HG03280 (cell line): ENCODE measurements around the gene RILPL2.
"Not testable (repeated sequence)": the region's sequence is repeated elsewhere in the genome, so short reads cannot be mapped to it uniquely, and the experiment has no call there.

Experiments used
- ATAC-seq: cut with Tn5 transposase; IDR thresholded peaks from one replicate; pipeline ENCODE4 v1.9.1; 2021; ENCODE audit warnings: mild to moderate bottlenecking, moderate library complexity; ENCODE audit not compliant: unreplicated experiment

Gene RILPL2

DNA sequence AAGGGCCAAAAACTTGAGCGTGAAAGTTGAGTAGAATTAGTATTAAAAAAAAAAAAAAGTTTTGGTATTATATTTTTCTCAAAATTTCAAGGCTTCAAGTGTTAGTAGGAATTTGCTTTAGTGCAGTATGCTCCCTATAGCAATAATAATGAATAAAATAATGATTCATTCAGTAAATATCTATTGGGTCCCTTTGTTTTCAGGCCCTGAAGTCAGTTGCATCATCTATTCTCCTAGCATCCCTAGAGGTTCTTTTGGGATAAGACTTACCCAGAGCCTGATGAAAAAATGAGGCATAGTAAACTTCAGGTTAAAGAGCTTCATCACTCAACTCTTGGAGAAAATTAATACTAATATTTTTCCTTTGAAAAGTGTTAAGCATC, 51.5 kb downstream of the RILPL2 start:
- no peak for ATAC-seq

DNA sequence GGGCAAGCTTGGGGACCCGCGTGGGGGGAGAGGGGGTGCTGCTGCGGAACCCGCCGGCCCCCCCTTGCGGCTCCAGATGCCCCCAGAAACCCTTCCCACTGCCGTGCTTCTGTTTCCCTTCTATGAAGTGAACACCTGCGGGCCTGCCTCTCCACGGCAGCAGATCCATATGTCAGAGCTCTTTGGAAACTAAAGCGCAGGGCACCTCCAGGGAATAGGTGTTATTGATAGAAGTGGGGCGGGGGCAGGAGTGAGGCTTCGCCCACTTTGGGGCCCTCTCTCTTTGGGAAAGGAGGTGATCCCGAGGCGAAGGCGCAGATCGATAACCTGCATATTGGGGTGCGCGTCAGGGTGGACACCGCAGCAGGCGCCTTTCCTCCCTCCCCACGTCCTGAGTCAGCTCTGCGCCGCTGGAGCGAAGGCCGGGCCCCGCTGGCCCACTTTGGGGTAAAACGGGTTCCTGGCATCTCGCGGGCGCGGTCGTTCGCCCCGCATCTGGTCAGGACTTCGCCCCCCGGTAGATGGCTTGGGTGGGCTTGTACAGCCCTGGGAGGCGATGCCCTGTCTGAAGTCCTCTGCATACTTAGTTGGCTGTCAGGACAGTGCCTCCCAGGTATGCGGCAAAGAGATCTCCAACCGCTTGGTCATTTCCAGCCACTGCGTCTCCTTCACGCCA, 52.0 kb downstream of the RILPL2 start:
- no peak for ATAC-seq

DNA sequence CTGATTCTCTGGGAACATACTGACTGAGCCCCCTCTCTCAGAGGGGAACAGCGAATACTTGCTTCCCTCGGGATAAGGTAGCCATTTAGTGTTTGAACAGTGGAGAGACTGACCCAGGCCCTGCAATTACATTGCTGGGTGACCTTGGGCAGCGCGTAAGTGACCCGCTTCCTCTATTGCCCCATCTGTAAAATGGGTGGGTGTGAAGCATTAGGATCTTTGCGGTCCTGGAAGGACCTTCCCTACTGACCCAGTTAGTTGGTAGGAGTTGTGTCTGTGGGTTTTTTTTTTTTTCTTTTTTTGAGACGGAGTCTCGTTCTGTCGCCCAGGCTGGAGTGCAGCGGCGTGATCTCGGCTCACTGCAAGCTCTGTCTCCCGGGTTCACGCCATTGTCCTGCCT, 53.8 kb downstream of the RILPL2 start:
- no peak for ATAC-seq

DNA sequence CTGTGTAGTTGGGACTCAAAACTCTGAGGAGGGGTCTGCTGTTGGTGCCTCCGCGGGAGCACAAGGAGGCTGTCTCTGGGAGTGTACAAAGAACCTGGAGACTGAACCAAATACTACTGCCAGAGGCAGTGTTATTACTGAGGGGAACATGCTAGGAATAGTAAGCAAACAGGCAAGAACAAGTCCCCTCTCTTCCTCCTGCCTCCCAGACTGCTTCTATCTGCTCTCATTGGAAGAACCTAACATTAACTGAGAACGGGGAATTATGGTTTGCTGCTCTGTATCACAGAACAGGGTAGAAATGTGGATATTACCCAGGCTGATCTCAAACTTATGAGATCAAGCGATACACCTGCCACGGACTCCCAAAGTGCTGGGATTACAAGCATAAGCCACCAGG, 57.1 kb downstream of the RILPL2 start:
- ATAC-seq = no peak

DNA sequence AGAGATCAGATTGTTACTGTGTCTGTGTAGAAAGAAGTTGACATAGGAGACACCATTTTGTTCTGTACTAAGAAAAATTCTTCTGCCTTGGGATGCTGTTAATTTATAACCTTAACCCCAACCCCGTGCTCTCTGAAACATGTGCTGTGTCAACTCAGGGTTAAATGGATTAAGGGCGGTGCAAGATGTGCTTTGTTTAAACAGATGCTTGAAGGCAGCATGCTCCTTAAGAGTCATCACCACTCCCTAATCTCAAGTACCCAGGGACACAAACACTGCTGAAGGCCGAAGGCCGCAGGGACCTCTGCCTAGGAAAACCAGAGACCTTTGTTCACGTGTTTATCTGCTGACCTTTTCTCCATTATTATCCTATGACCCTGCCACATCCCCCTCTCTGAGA, 64.1 kb downstream of the RILPL2 start:
- not testable (repeated sequence) for ATAC-seq

DNA sequence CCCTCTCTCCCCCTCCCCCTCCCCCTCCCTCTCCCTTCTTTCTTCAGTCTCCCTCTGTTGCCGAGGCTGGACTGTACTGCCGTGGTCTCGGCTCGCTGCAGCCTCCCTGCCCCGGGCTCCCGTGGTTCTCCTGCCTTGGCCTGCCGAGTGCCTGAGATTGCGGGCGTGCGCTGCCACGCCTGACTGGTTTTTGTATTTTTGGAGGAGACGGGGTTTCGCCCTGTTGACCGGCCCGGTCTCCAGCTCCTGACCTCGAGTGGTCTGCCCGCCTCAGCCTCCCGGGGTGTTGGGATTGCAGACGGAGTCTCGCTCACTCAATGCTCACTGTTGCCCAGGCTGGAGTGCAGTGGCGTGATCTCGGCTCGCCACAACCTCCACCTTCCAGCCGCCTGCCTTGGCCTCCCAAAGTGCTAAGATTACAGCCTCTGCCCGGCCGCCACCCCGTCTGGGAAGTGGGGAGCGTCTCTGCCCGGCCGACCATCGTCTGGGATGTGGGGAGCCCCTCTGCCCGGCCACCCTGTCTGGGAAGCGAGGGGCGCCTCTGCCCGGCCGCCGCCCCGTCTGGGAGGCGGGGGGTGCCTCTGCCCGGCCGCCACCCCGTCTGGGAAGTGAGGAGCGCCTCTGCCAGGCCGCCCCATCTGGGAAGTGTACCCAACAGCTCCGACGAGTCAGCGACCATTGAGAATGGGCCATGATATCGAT, 64.7 kb downstream of the RILPL2 start:
- ATAC-seq = not testable (repeated sequence)

DNA sequence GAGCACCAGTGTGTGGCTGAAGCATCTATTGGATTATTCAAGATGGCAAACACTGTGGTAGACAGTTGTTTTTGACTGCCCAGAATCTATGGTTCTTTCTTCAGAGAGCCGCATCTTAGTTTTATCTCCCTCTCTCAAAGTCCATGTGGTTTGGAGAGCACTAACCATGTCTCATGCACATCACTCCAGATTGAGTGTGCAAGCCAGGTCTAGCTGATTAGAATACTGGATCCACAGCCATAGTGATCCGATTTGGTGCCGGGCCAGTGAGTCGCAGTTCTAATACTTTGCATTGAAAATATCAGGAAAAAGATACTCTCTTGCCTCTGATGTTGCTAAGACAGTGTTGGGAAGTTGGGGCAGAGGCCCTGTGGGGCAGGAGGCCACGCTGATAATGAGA, 67.3 kb downstream of the RILPL2 start:
- no peak for ATAC-seq

DNA sequence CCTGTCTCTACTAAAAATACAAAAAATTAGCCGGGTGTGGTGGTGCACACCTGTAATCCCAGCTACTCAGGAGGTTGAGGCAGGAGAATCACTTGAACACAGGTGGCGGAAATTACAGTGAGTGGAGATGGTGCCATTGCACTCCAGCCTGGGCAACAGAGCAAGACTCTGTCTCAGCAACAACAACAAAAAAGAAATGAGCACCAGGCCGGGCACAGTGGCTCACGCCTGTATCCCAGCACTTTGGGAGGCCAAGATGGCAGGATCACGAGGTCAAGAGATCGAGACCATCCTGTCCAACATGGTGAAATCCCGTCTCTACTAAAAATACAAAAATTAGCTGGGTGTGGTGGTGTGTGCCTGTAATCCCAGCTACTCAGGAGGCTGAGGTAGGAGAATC, 68.1 kb downstream of the RILPL2 start:
- ATAC-seq = not testable (repeated sequence)

DNA sequence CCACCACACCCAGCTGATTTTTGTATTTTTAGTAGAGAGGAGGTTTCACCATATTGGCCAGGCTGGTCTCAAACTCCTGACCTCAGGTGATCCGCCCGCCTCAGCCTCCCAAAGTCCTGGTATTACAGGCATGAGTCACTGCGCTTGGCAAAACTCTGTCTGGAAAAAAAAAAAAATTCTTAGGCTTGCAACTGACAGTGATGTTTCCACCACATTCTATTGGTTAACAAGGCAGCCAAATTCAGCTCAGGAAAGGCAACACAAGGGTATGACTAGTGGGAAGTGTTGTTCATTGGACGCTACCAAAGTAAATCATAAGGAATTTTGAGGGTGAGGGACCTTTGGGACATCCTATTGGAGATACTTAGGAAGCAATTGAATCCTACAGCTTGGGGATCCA, 69.0 kb downstream of the RILPL2 start:
- ATAC-seq = no peak
